HTERT RPE-1 (cell line): ENCODE results near the gene NACC1.

ENCODE experiments used
- in situ Hi-C: fragments of 300-500 bp; cut with MboI; formaldehyde crosslinking; loops from 4 replicates; pipeline ENCODE4 v1.14.3; 2020; ENCODE audit warnings: low sequenced_read_pairs

NACC1 gene

DNA sequence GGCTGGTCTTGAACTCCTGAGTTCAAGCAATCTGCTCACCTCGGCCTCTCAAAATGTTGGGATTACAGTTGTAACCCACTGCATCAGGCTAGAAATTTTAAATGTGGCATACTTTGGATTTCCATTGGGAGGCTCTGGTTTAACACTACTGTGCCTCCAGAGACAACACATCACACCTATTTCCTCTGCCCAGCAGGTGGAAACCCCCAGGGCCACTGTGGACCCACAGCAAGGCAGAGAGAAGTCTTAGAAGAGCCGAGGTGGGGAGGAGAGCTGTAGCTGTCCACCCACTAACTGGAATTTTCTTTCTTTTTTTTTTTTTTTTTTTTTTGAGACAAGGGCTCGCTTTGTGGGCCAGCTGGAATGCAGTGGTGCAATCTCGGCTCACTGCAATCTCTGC lies 71.5 kb downstream of the NACC1 start:
- in situ Hi-C loops, result no loop called here
